ENCODE data around the gene C12orf76.
"Not testable (repeated sequence)": the region's sequence is repeated elsewhere in the genome, so short reads cannot be mapped to it uniquely, and the experiment has no call there.

Gene C12orf76

GRCh38 chr12:110073049-110073831 lies 24.9 kb upstream of the C12orf76 start:
- H4K20me1 ChIP-seq (ENCODE audit: insufficient read depth) = no peaks in the 10 kb centered on the region
- no peaks in the 10 kb centered on the region for H3K27me3 ChIP-seq (ENCODE audit: insufficient read depth, low read depth)
- H3K4me2 ChIP-seq = no peak overlapping the region
- no peak for TF ChIP-seq CTCF (conservative IDR thresholded peaks at IDR 0.05; ENCODE audit: low read depth, low read length)
- H3K4me3 ChIP-seq (IDR thresholded peaks at IDR 0.05; ENCODE audit: insufficient read depth, low read depth, low read length) = no peak overlapping the region
- no peaks in the 10 kb centered on the region for H3K36me3 ChIP-seq (ENCODE audit: insufficient read depth)
- H3K9ac ChIP-seq = no peak overlapping the region
- no peaks in the 10 kb centered on the region for H3K4me1 ChIP-seq (ENCODE audit: low read depth, poor library complexity, severe bottlenecking)
- H3K27ac ChIP-seq = no peak overlapping the region
- H2AFZ ChIP-seq (ENCODE audit: low read depth) = no peak overlapping the region
- H3K79me2 ChIP-seq (ENCODE audit: insufficient read depth, low read depth) = no peaks in the 10 kb centered on the region

DNA sequence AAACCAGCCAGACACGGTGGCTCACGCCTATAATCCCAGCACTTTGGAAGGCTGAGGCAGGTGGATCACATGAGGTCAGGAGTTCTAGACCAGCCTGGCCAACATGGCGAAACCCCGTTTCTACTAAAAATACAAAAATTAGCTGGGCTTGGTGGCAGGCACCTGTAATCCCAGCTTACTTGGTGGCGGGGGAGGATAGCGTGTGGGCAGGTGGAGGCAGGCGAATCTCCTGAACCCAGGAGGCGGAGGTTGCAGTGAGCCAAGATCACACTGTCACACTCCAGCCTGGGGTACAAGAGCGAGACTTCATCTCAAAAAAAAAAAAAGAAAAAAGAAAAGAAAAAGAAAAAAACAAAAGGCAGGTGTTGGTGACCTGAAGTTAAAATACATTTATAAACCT lies 24.3 kb upstream of the C12orf76 start:
- H3K4me1 ChIP-seq (ENCODE audit: low read depth, poor library complexity, severe bottlenecking); H4K20me1 ChIP-seq (ENCODE audit: insufficient read depth); H3K27ac ChIP-seq; H2AFZ ChIP-seq (ENCODE audit: low read depth); H3K36me3 ChIP-seq (ENCODE audit: insufficient read depth); H3K4me2 ChIP-seq; H3K9ac ChIP-seq; H3K79me2 ChIP-seq (ENCODE audit: insufficient read depth, low read depth); H3K4me3 ChIP-seq (IDR thresholded peaks at IDR 0.05; ENCODE audit: insufficient read depth, low read depth, low read length); H3K27me3 ChIP-seq (ENCODE audit: insufficient read depth, low read depth): not testable (repeated sequence)

DNA sequence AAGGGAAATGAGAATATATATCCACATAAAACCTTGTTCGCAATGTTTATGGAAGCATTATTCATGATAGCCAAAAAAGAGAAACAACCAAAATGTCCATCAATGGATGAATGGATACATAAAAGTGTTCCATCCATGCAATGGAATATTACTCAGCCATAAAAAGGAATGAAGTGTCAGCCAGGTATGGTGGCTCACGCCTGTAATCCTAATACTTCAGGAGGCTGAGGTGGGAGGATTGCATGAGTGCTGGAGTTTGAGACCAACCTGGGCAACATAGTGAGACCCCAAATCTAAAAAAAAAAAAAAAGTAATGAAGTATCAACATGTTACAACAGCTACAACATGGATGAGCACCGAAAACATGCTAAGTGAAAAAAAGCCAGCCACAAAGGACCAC lies 23.6 kb upstream of the C12orf76 start:
- no peak overlapping the region for H3K9ac ChIP-seq
- H3K4me1 ChIP-seq (ENCODE audit: low read depth, poor library complexity, severe bottlenecking) = no peaks in the 10 kb centered on the region
- H3K4me3 ChIP-seq (IDR thresholded peaks at IDR 0.05; ENCODE audit: insufficient read depth, low read depth, low read length) = no peak overlapping the region
- H3K79me2 ChIP-seq (ENCODE audit: insufficient read depth, low read depth) = no peaks in the 10 kb centered on the region
- H3K36me3 ChIP-seq (ENCODE audit: insufficient read depth) = no peaks in the 10 kb centered on the region
- no peak overlapping the region for H3K4me2 ChIP-seq
- H4K20me1 ChIP-seq (ENCODE audit: insufficient read depth) = no peaks in the 10 kb centered on the region
- H3K27ac ChIP-seq = no peak overlapping the region
- H2AFZ ChIP-seq (ENCODE audit: low read depth) = no peak overlapping the region
- no peaks in the 10 kb centered on the region for H3K27me3 ChIP-seq (ENCODE audit: insufficient read depth, low read depth)
- TF ChIP-seq CTCF (conservative IDR thresholded peaks at IDR 0.05; ENCODE audit: low read depth, low read length) = no peak

GRCh38 chr12:110071504-110071903 lies 23.2 kb upstream of the C12orf76 start:
- H3K79me2 ChIP-seq (ENCODE audit: insufficient read depth, low read depth) = no peaks in the 10 kb centered on the region
- TF ChIP-seq CTCF (conservative IDR thresholded peaks at IDR 0.05; ENCODE audit: low read depth, low read length) = no peak
- no peak overlapping the region for H3K9ac ChIP-seq
- H3K4me1 ChIP-seq (ENCODE audit: low read depth, poor library complexity, severe bottlenecking) = no peaks in the 10 kb centered on the region
- H2AFZ ChIP-seq (ENCODE audit: low read depth) = no peak overlapping the region
- no peaks in the 10 kb centered on the region for H3K36me3 ChIP-seq (ENCODE audit: insufficient read depth)
- no peak overlapping the region for H3K4me2 ChIP-seq
- H3K4me3 ChIP-seq (IDR thresholded peaks at IDR 0.05; ENCODE audit: insufficient read depth, low read depth, low read length) = no peak overlapping the region
- H3K27ac ChIP-seq = no peak overlapping the region
- H4K20me1 ChIP-seq (ENCODE audit: insufficient read depth) = no peaks in the 10 kb centered on the region
- no peaks in the 10 kb centered on the region for H3K27me3 ChIP-seq (ENCODE audit: insufficient read depth, low read depth)

DNA sequence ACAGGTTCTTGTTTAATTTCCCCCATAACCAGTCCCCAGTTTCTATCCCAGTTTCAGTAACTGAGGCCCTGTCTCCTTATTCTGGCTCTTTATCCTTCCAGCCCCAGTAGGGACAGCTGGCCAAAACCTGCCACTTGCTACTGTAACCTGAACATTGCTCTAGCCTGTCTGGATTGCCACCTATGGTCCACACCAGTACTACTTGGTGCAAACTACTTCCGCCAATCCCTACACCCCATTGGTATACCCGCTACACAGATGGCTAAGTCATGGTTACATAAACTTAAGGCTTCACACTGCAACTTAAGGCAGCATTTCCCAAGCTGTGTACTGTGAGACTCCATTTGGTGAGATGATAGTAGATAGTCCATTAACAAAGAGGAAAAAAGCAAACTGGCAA lies 20.3 kb upstream of the C12orf76 start:
- H3K36me3 ChIP-seq (ENCODE audit: insufficient read depth) = no peaks in the 10 kb centered on the region
- H3K9ac ChIP-seq = no peak overlapping the region
- H2AFZ ChIP-seq (ENCODE audit: low read depth) = no peak overlapping the region
- no peaks in the 10 kb centered on the region for H3K27me3 ChIP-seq (ENCODE audit: insufficient read depth, low read depth)
- no peak overlapping the region for H3K27ac ChIP-seq
- H3K79me2 ChIP-seq (ENCODE audit: insufficient read depth, low read depth) = no peaks in the 10 kb centered on the region
- TF ChIP-seq CTCF (conservative IDR thresholded peaks at IDR 0.05; ENCODE audit: low read depth, low read length) = no peak
- no peaks in the 10 kb centered on the region for H4K20me1 ChIP-seq (ENCODE audit: insufficient read depth)
- H3K4me1 ChIP-seq (ENCODE audit: low read depth, poor library complexity, severe bottlenecking) = no peaks in the 10 kb centered on the region
- H3K4me3 ChIP-seq (IDR thresholded peaks at IDR 0.05; ENCODE audit: insufficient read depth, low read depth, low read length) = no peak overlapping the region
- no peak overlapping the region for H3K4me2 ChIP-seq

DNA sequence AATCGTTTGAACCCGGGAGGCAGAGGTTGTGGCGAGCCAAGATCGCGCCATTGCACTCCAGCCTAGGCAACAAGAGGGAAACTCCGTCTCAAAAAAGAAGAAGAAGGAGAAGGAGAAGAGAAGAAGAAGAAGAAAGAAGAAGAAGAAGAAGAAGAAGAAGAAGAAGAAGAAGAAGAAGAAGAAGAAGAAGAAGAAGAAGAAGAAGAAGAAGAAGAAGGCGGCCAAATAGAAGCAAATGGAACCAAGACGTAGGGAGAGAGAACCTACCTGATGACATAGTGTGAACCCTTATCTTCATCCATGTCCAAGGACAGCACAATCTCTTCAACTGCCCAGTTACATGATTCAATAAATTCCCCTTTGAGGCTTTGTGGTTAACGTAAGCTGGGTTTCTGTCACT lies 19.8 kb upstream of the C12orf76 start:
- H3K4me3 ChIP-seq (IDR thresholded peaks at IDR 0.05; ENCODE audit: insufficient read depth, low read depth, low read length); H3K9ac ChIP-seq; H3K4me1 ChIP-seq (ENCODE audit: low read depth, poor library complexity, severe bottlenecking); H2AFZ ChIP-seq (ENCODE audit: low read depth); H3K79me2 ChIP-seq (ENCODE audit: insufficient read depth, low read depth); H3K27ac ChIP-seq; H3K36me3 ChIP-seq (ENCODE audit: insufficient read depth); H4K20me1 ChIP-seq (ENCODE audit: insufficient read depth); H3K4me2 ChIP-seq; H3K27me3 ChIP-seq (ENCODE audit: insufficient read depth, low read depth): not testable (repeated sequence)
